ENCODE results near the gene ZCCHC17. TPM values are rescaled to one million over a fixed set of nuclear protein-coding genes. Genes with fewer than 3 reads are reported as not detected.

Gene ZCCHC17, protein sequence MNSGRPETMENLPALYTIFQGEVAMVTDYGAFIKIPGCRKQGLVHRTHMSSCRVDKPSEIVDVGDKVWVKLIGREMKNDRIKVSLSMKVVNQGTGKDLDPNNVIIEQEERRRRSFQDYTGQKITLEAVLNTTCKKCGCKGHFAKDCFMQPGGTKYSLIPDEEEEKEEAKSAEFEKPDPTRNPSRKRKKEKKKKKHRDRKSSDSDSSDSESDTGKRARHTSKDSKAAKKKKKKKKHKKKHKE
- total RNA-seq, result 30.7 and 44.0 TPM in 2 replicates

DNA sequence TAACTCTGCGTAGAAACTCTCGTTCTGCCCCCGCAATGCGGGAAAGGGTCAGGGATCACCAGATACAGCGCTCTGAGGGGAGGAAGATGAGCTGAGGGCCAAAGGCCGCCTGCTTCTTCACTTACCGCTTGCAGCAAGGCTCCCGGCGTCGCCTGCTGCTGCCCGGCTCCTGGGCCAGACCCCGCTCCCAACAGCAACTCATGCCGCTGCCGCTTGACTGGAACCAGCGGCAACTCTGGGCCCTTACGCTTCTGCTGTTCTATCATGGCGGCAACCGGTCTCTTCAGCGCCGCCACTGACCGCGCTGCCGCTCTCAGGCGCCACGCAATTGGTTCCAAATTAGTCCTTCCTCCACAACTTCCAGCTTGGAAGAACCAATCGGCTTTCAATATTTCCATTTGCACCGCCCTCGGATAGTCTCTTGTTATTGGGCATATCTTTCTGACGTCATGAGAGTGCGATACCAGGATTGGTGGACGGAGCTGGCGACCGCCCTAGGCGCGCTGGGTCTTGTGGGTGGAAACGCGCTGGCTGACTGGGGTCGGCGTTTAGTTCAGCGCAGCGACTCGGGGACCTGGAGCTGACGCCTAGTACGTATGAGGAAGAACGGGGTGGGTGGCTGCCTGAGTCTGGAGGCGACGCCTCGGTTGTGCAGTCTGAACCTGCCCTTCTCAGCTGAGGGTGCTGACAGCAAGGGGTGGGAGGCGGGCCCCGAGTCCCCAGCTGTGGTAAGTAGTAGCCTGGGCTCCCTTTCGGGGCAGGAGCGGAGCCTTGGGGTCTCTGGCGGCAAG lies at the start of gene ZCCHC17, which contains the start of gene SNRNP40:
ZCCHC17 (plus strand) TSS at position 547 of the 791 bp plus-strand sequence. CDS start 13,067 bp downstream, outside the sequence.
SNRNP40 (minus strand) TSS at position 303 of the 791 bp plus-strand sequence; CDS start at position 266, 37 bp downstream.

DNA sequence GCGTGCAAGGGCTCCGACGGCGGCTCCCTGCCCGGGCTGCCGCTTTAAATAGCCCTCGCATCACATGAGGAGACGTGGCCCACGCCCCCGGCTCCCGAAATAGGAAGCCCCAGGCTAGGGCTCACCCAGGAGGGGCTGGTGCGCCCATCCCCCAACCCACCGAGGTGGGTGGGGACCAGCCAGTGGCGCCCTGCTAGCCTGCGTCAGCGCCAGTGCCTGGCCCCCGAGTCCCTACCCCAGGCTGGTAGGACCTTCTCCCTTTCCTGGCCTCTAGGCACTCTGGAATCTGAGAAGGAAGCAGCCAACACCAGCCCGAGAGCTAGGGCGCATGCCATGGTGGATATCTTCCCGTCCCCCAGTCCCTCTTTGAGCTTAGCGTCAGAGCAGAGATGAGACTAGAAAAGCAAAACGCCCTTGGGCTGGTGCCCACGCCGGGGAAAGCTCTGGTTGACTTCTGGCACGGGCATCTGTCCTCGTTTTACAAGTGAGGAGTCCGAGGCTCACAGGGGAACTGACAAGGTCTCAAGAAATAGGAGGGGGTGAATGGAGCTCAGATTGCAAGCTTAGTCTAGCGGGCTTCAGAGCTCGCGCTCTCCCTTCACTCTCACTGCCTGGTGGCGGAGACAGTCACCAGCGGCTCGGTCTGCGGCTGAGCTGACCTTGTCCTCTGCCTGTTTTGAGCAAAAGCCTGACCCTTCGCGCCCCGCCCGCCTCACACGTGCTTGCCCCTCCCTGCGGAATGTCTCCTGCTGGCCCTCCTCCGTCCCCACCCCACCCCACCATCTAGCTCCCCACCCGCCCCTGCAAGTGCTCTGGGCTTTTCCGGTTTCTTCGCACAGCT lies 76.4 kb downstream of the ZCCHC17 start, which contains the start of gene FABP3:
FABP3 (minus strand) TSS at position 21 of the 841 bp plus-strand sequence. CDS start 62 bp downstream, outside the sequence.

DNA sequence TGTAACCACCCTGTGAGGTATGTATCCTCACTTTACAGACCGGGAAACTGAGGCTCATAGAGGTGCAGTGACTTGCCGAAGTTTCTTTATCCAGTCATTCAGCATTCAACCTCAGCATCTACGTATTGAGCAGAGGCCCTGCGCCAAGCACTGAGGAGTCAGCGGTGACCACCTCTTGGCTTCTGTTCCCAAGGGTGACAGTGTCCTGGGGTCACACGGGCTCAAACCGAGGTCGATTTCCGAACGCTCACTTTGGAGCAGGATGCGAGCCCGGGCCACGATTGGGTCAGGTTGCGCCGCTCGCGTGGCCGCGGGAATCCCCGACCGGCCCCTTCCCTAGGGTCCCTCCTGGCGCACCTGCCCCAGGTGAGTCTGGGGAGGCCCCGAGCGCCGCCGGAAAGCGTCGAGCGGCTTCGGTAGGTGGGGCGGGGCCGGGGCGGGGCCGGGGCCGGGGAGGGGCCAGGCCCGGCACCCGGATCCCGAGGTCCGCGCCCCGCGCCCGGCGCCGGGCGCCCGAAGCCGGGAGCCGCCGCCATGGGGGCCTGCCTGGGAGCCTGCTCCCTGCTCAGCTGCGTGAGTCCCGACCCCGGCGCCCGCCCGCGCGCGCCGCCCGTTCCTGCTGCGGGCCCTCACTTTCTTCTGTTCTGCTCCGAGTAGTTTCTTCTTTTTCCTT lies 116.0 kb downstream of the ZCCHC17 start, which contains the start of gene SERINC2:
SERINC2 (plus strand) TSS at position 482 of the 673 bp plus-strand sequence; CDS start at position 535, 53 bp downstream.

Other genes starting within 250 kb of the ZCCHC17 start
- gene PUM1, start 231.3 kb upstream of the ZCCHC17 start, total RNA-seq, result 65.8 and 70.6 TPM in 2 replicates
- 0.26 TPM in 1 of 2 replicates, not detected in the other for gene NKAIN1, start 57.1 kb upstream of the ZCCHC17 start, total RNA-seq
- gene SNRNP40, start 244 bp upstream of the ZCCHC17 start, total RNA-seq, result 58.4 and 74.6 TPM in 2 replicates
- gene FABP3, start 76.0 kb downstream of the ZCCHC17 start, total RNA-seq, result 109 TPM in 1 of 2 replicates, not detected in the other
- 27.8 and 72.1 TPM in 2 replicates for gene SERINC2, start 116.2 kb downstream of the ZCCHC17 start, total RNA-seq

Data from epithelial cell of alveolus of lung (primary cell).